ENCODE data around the gene UACA. TPM values are rescaled to one million over a fixed set of nuclear protein-coding genes. Genes with fewer than 3 reads are reported as not detected.
"Not testable (repeated sequence)": the region's sequence is repeated elsewhere in the genome, so short reads cannot be mapped to it uniquely, and the experiment has no call there.

The UACA gene
- total RNA-seq, 2 experiments from 2014 or later = 2.2 to 3.3 TPM

- peaks cover 44% of the 10 kb centered on the region for H3K27me3 Mint-ChIP-seq (ENCODE audit: low read depth)
- DNase-seq = peak; percentile 21
- H3K9me3 Mint-ChIP-seq (ENCODE audit: insufficient read depth) = no peaks in the 10 kb centered on the region
- ATAC-seq = peak; percentile 32
- H3K4me3 Mint-ChIP-seq = peak overlapping the region; percentile 79
- CTCF ChIA-PET = no interaction called here
- no peaks in the 10 kb centered on the region for H3K36me3 Mint-ChIP-seq (ENCODE audit: low read depth)
- no peak overlapping the region for H3K27ac Mint-ChIP-seq
- POLR2A ChIA-PET = no interaction called here
- peaks cover 18% of the 10 kb centered on the region for H3K4me1 Mint-ChIP-seq (ENCODE audit: low read depth)
Observed at GRCh38 chr15:70762469-70763119, 764 bp downstream of the UACA start.

- Mint-ChIP-seq H3K4me3 (peak overlapping the region; percentile 79), H3K9me3 (ENCODE audit: insufficient read depth) (no peaks in the 10 kb centered on the region), H3K4me1 (ENCODE audit: low read depth) (peaks cover 15% of the 10 kb centered on the region), H3K27ac (no peak overlapping the region), H3K27me3 (ENCODE audit: low read depth) (peaks cover 49% of the 10 kb centered on the region), H3K36me3 (ENCODE audit: low read depth) (no peaks in the 10 kb centered on the region)
- ATAC-seq (no peak), DNase-seq (no peak)
- CTCF ChIA-PET = no interaction called here
- POLR2A ChIA-PET = no interaction called here
Observed at GRCh38 chr15:70761931-70762468, 1.4 kb downstream of the UACA start.

- ChIA-PET POLR2A (no interaction called here), CTCF (no interaction called here)
- H3K27ac Mint-ChIP-seq = no peak overlapping the region
- H3K4me1 Mint-ChIP-seq (ENCODE audit: low read depth) = peaks cover 13% of the 10 kb centered on the region
- DNase-seq (no peak), ATAC-seq (no peak)
- peaks cover 46% of the 10 kb centered on the region for H3K27me3 Mint-ChIP-seq (ENCODE audit: low read depth)
- H3K4me3 Mint-ChIP-seq = no peak overlapping the region
- no peaks in the 10 kb centered on the region for H3K9me3 Mint-ChIP-seq (ENCODE audit: insufficient read depth)
- no peaks in the 10 kb centered on the region for H3K36me3 Mint-ChIP-seq (ENCODE audit: low read depth)
Observed at GRCh38 chr15:70761046-70761445, 2.3 kb downstream of the UACA start.

- H3K9me3 Mint-ChIP-seq (ENCODE audit: insufficient read depth) = no peaks in the 10 kb centered on the region
- no peaks in the 10 kb centered on the region for H3K36me3 Mint-ChIP-seq (ENCODE audit: low read depth)
- POLR2A ChIA-PET = no interaction called here
- no peak overlapping the region for H3K4me3 Mint-ChIP-seq
- CTCF ChIA-PET = no interaction called here
- H3K4me1 Mint-ChIP-seq (ENCODE audit: low read depth) = peaks cover 10% of the 10 kb centered on the region
- no peak for DNase-seq
- peaks cover 36% of the 10 kb centered on the region for H3K27me3 Mint-ChIP-seq (ENCODE audit: low read depth)
- ATAC-seq = no peak
- H3K27ac Mint-ChIP-seq = no peak overlapping the region
Observed at GRCh38 chr15:70758790-70759462, 4.4 kb downstream of the UACA start.

- DNase-seq (no peak), ATAC-seq (no peak)
- H3K36me3 Mint-ChIP-seq (ENCODE audit: low read depth) = no peaks in the 10 kb centered on the region
- H3K4me3 Mint-ChIP-seq = no peak overlapping the region
- H3K4me1 Mint-ChIP-seq (ENCODE audit: low read depth) = peaks cover 7% of the 10 kb centered on the region
- H3K27ac Mint-ChIP-seq = no peak overlapping the region
- no peaks in the 10 kb centered on the region for H3K9me3 Mint-ChIP-seq (ENCODE audit: insufficient read depth)
- H3K27me3 Mint-ChIP-seq (ENCODE audit: low read depth) = peaks cover 36% of the 10 kb centered on the region
- POLR2A ChIA-PET = no interaction called here
- CTCF ChIA-PET = interaction anchor here (1.5 kb wide), 1 partner anchor 35 kb away, joined by 5 read pairs; no protein-coding TSS in a partner anchor
Observed at GRCh38 chr15:70757627-70758026, 5.7 kb downstream of the UACA start.

GRCh38 chr15:70754862-70755261 is 8.5 kb downstream of the UACA start:
- ATAC-seq (no peak), DNase-seq (no peak)
- H3K36me3 Mint-ChIP-seq (ENCODE audit: low read depth) = no peaks in the 10 kb centered on the region
- H3K27me3 Mint-ChIP-seq (ENCODE audit: low read depth) = peaks cover 20% of the 10 kb centered on the region
- H3K9me3 Mint-ChIP-seq (ENCODE audit: insufficient read depth) = no peaks in the 10 kb centered on the region
- CTCF ChIA-PET = interaction anchor here (1.5 kb wide), 1 partner anchor 186 kb away, joined by 4 read pairs; no protein-coding TSS in a partner anchor
- no peak overlapping the region for H3K4me3 Mint-ChIP-seq
- H3K27ac Mint-ChIP-seq = no peak overlapping the region
- POLR2A ChIA-PET = no interaction called here
- H3K4me1 Mint-ChIP-seq (ENCODE audit: low read depth) = peaks cover 5% of the 10 kb centered on the region

GRCh38 chr15:70753101-70753829 is 10.1 kb downstream of the UACA start:
- ChIA-PET POLR2A (no interaction called here), CTCF (no interaction called here)
- no peaks in the 10 kb centered on the region for H3K9me3 Mint-ChIP-seq (ENCODE audit: insufficient read depth)
- no peak overlapping the region for H3K27ac Mint-ChIP-seq
- DNase-seq (no peak), ATAC-seq (no peak)
- H3K27me3 Mint-ChIP-seq (ENCODE audit: low read depth) = peaks cover 20% of the 10 kb centered on the region
- H3K4me3 Mint-ChIP-seq = no peak overlapping the region
- peaks cover 5% of the 10 kb centered on the region for H3K4me1 Mint-ChIP-seq (ENCODE audit: low read depth)
- H3K36me3 Mint-ChIP-seq (ENCODE audit: low read depth) = no peaks in the 10 kb centered on the region

- DNase-seq (no peak), ATAC-seq (no peak)
- Mint-ChIP-seq H3K36me3 (ENCODE audit: low read depth) (no peaks in the 10 kb centered on the region), H3K4me1 (ENCODE audit: low read depth) (peaks cover 5% of the 10 kb centered on the region), H3K27me3 (ENCODE audit: low read depth) (peaks cover 12% of the 10 kb centered on the region), H3K9me3 (ENCODE audit: insufficient read depth) (no peaks in the 10 kb centered on the region), H3K4me3 (no peak overlapping the region), H3K27ac (no peak overlapping the region)
- ChIA-PET CTCF (no interaction called here), POLR2A (interaction anchor here (0.7 kb wide), 1 partner anchor 943 kb away, joined by 4 read pairs; no protein-coding TSS in a partner anchor)
Observed at GRCh38 chr15:70752193-70752635, 11.1 kb downstream of the UACA start.

GRCh38 chr15:70750203-70750869 is 13.0 kb downstream of the UACA start:
- ChIA-PET CTCF (interaction anchor here (0.9 to 1.8 kb wide), 2 partner anchors 28 to 61 kb away, joined by 3 to 7 read pairs; no protein-coding TSS in a partner anchor), POLR2A (no interaction called here)
- H3K4me1 Mint-ChIP-seq (ENCODE audit: low read depth) = peaks cover 5% of the 10 kb centered on the region
- H3K9me3 Mint-ChIP-seq (ENCODE audit: insufficient read depth) = no peaks in the 10 kb centered on the region
- DNase-seq (no peak), ATAC-seq (no peak)
- no peaks in the 10 kb centered on the region for H3K36me3 Mint-ChIP-seq (ENCODE audit: low read depth)
- peaks cover 19% of the 10 kb centered on the region for H3K27me3 Mint-ChIP-seq (ENCODE audit: low read depth)
- no peak overlapping the region for H3K27ac Mint-ChIP-seq
- H3K4me3 Mint-ChIP-seq = no peak overlapping the region

GRCh38 chr15:70748281-70748747 is 15.0 kb downstream of the UACA start:
- Mint-ChIP-seq H3K27ac (no peak overlapping the region), H3K36me3 (ENCODE audit: low read depth) (no peaks in the 10 kb centered on the region), H3K27me3 (ENCODE audit: low read depth) (peaks cover 13% of the 10 kb centered on the region), H3K4me3 (no peak overlapping the region), H3K9me3 (ENCODE audit: insufficient read depth) (no peaks in the 10 kb centered on the region), H3K4me1 (ENCODE audit: low read depth) (peaks cover 7% of the 10 kb centered on the region)
- ChIA-PET POLR2A (no interaction called here), CTCF (no interaction called here)
- DNase-seq (no peak), ATAC-seq (no peak)

GRCh38 chr15:70746598-70746997 is 16.8 kb downstream of the UACA start:
- H3K4me3 Mint-ChIP-seq; POLR2A ChIA-PET; H3K27ac Mint-ChIP-seq; ATAC-seq; H3K4me1 Mint-ChIP-seq (ENCODE audit: low read depth); CTCF ChIA-PET; DNase-seq; H3K9me3 Mint-ChIP-seq (ENCODE audit: insufficient read depth); H3K36me3 Mint-ChIP-seq (ENCODE audit: low read depth): not testable (repeated sequence)
- peaks cover 16% of the 10 kb centered on the region for H3K27me3 Mint-ChIP-seq (ENCODE audit: low read depth)

Measured in activated CD8-positive, alpha-beta T cell treated with anti-CD3 and anti-CD28 coated beads, Interleukin-2, amount 10 ng/mL, durations not matched to agents 7 days and 5 days (primary cell).